GM12892 (cell line): ENCODE results near the gene CD300LG.

Experiments used
- POLR2A ChIP-seq: IDR thresholded peaks from 2 replicates; pipeline ENCODE4 v1.6.1; 2011; ENCODE audit warnings: low read depth, low read length, control low read depth
- POLR2AphosphoS5 ChIP-seq: IDR thresholded peaks from 2 replicates; pipeline ENCODE4 v1.6.1; 2011; ENCODE audit warnings: low read depth, low read length, control low read depth
- TAF1 ChIP-seq: IDR thresholded peaks from 2 replicates; pipeline ENCODE4 v1.6.1; 2011; ENCODE audit warnings: low read depth, mild to moderate bottlenecking, control low read depth, low read length, borderline replicate concordance

GRCh38 chr17:43849116-43849515, 2.1 kb downstream of the CD300LG start:
- TF ChIP-seq POLR2AphosphoS5: no peak
- TF ChIP-seq POLR2A: no peak
- no peak for TF ChIP-seq TAF1
